Left lobe of liver (tissue), 2 donors: ENCODE data around the gene CRK. TPM values are rescaled to one million over a fixed set of nuclear protein-coding genes. Genes with fewer than 3 reads are reported as not detected.
"Not testable (repeated sequence)": the region's sequence is repeated elsewhere in the genome, so short reads cannot be mapped to it uniquely, and the experiment has no call there.

Experiments used
- ATAC-seq: fragments of 200-7000 bp; cut with Tn5 transposase; one replicate; pipeline ENCODE4 v1.9.1; 2020; ENCODE audit warnings: mild to moderate bottlenecking, moderate library complexity
- DNase-seq: peaks from one replicate; pipeline ENCODE4 v3.0.0-alpha.2; 2020; ENCODE audit warnings: low spot score
- total RNA-seq: library from RNA; stranded (reverse); gene quantifications from one replicate; pipeline ENCODE4 v1.2.1, GENCODE V29; 2021
- donor health status: DM: no; HTN: no; CAD: no; lungs with moderate emphysema.
- donor health status: DM: no; HTN: yes; CAD: no.

The CRK gene
- total RNA-seq, 1 donor from 2014 or later: 33.7 TPM

DNA sequence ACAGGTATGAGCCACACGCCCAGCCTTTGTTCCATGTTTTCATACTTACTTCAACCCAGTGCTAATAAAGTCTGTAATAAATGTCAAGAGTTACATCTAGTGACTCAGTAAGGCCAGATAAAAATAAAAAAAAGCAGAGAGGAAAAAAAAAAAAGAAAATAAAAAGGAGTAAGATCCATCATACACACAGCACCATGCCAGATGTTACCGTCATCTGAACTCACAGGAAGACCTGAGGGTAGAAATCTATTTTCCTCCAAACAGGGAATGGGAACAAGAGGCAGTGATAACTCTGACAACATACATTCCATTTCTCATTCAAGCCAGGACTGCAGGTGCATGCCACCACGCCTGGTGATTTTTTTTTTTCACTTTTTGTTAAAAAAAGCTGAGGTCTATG is 20.7 kb downstream of the CRK start:
- DNase-seq: no peak
- ATAC-seq: no peak

DNA sequence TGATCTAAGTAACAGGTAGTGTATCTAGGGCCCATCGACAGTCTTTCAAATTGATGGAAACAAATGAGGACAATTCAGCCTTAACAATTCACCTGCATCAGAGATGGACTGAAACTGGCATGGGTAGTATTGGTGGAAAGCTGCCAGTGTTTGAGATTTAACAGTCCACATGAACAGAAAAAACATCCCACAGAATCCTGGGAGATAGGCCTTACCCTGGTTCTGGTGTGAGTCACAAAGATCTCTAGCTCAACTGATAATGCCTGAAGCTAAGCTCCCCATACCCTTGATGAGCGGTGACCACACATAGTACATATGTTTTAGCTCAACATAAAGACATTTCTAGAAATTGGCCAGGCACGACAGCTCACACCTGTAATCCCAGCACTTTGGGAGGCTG is 21.9 kb downstream of the CRK start:
- ATAC-seq: peak; percentile 50

DNA sequence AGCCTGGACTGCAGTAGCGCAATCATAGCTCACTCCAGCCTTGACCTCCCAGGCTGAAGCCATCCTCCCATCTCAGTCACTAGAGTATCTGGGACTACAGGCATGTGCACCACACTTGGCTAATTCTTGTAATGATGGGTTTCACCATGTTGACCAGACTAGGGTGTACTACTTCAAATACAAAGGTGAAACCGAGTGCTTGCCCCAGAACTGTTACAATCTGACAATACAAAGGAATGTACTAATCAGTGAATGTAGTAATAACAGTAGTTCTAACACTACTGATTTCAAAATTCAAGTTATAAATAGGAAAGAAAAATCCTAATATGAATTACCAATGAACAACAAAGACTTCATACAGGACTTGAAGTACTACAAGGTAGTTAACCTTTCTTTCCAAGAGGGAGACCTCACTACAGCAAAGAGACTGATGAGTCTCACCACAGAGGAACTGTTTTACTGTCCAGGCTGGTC is 24.4 kb downstream of the CRK start:
- DNase-seq (no peak), ATAC-seq (no peak)

More for the DNA sequence above, 21.9 kb downstream of the CRK start:
- DNase-seq: no peak

DNA sequence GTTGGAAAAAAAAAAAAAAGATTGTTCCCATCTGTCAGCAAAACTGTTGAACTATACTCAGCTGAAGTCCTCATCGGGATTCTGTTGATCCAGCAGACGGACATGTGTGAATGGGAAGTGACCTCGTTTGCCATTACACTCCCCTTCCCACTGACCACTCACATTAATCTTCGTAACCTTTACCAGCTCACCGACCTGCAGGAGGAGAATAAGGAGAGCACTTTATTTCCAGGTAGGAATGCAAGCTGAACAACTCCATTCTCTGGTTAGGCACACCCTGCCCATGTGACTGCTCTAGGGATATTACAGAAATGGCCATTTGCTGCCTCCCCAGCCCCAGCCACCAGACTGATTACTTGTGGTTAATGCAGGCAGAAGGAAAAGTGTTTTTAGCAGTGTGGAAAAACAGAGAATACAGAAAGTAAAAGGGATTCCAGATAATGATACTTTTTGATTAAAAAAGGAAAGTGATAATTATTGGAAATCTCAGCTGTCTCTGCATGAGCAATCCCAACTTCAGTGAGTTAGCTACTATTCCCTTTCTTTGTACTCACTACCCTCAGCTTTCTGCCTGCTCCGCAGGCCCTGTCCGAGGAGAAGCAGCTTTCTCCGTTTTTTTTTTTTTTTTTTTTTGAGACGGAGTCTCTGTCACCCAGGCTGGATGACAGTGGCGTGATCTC is 32.4 kb downstream of the CRK start:
- no peak for DNase-seq
- peak; percentile 12 for ATAC-seq

DNA sequence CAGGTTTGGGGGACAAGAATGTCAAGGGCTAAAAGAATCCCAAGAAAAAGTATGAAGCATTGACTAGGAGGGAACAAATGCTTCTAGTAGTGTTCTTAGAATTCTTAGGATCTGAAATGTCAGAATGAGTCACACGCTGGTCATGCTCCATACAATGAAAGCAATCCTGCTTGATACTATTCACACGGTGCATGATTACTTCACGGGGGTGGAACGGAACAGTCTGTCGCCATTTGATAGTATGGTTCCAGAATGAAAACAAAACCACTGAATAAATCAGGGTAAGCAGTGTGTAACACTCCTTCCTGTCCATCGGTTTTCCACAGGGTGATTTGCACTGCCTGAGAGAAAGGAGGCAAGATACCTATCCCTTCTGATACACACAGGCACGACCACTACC is 33.1 kb downstream of the CRK start:
- DNase-seq: no peak
- no peak for ATAC-seq

DNA sequence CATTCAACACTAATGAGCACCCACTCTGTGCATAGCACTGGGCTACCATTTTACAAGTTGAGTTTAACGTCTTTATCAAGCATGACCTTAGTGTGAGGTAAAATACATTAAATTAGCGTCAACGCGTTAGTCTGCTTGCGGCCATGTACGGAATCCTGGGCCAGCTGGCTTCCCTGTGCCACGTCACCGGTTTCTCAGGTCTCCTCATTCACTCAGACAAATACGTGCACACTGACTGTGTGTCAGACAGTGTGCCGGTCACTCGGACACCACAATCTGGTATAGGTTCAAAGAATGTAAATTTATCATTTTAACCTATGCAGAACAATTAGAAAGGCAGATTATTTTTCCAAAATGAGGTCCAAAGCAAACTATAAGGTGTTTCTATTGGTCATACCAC is 34.6 kb downstream of the CRK start:
- ATAC-seq (no peak), DNase-seq (no peak)

DNA sequence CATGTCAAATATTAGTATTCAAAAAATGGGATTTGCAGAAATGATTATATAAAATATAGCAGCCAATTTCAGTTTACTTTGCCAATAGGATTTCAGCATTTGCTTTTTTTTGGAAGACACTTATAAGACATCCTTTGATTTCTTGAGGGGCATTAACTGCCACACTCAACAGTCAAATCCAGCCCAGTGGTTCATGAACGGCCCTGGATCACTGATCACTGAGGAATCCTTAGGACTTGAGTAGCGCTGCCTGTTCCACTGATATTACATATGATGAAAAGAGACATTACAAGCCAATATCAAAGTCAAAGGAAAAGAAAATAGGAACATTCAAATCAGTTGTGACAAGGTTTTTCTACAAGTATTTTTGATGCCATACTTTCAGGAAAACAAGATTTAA is 35.1 kb downstream of the CRK start:
- ATAC-seq: no peak
- DNase-seq: no peak

DNA sequence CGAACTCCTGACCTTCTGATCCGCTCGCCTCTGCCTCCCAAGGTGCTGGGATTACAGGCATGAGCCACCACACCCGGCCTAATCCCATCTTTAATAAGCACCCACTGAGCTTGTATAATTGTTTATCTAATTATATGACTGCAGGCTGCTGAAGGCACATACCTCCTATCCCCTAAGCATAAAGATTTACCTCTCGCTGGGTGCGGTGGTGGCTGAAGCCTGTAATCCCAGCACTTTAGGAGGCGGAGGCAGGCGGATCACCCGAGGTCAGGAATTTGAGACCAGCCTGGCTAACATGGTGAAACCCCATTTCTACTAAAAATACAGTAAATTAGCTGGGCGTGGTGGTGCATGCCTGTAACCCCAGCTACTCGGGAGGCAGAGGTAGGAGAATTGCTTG is 35.9 kb downstream of the CRK start:
- no peak for DNase-seq
- no peak for ATAC-seq

DNA sequence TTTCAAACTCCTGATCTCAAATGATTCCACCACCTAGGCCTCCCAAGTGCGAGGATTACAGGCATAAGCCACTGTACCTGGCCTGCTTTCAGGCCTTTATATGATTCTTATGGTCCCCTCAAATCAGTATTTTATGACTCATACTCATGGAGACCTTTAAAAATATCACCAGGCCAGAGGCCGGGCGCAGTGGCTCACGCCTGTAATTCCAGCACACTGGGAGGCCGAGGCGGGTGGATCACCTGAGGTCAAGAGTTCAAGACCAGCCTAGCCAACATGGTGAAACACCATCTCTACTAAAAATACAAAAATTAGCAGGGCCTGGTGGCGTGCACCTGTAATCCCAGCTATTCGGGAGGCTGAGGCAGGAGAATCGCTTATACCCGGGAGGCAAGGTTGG is 37.6 kb downstream of the CRK start:
- DNase-seq, ATAC-seq: not testable (repeated sequence)

DNA sequence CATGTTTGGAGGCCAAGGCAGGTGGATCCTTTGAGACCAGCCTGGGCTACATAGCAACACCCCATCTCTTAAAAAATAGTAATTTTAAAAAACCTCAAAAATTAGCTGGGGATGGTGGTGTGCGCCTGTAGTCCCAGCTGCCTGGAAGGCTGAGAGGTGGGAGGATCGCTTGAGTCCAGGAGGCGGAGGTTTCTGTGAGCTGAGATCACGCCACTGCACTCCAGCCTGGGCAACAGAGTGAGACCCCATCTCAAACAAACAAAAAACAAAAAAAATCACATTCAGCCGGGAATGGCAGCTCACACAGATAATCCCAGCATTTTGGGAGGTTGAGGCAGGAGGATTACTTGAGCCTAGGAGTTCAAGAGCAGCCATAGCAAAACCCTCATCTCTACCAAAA is 39.6 kb downstream of the CRK start:
- DNase-seq (no peak), ATAC-seq (no peak)

DNA sequence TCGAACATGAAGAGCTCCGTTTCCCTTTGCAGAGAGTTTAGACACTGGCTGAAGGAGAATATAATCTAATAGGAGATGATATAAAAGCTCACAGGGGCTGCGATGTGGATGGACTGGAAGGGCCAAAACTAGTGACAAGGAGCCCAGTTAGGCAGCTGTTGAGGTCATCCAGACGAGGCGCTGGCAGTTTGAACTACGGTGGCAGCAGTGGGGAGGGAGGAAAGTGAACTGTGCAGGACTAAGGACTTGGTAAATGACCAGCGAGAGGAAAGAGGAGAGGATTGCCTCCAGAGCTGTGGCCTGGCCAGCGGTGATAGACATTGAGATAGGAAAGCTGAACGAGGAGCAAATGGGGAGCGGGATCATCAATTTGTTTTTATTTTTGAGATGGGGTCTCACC is 41.4 kb downstream of the CRK start:
- DNase-seq: no peak
- no peak for ATAC-seq

DNA sequence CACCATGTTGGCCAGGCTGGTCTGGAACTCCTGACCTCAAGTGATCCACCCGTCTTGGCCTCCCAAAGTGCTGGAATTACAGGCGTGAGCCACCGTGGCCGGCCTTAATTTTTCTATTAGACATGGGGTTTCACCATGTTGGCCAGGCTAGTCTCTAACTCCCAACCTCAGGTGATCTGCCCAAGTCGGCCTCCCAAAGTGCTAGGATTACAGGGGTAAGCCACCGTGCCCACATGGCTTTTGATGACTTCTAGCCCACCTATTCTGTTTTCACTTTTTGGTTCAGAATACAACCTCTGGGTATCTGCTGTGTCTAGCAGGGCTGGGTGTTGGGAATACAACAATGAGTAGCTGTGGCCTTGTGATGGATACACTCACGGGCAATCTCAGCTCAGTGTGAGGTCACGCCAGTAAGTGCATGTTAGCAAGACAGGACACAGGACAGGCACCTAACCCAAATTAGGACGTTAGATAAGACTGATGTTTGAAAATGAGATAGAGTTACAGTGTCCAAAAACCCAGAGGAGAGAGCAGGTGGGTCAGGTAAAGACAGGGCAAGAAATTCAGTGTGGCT is 41.9 kb downstream of the CRK start:
- no peak for ATAC-seq
- DNase-seq: no peak

DNA sequence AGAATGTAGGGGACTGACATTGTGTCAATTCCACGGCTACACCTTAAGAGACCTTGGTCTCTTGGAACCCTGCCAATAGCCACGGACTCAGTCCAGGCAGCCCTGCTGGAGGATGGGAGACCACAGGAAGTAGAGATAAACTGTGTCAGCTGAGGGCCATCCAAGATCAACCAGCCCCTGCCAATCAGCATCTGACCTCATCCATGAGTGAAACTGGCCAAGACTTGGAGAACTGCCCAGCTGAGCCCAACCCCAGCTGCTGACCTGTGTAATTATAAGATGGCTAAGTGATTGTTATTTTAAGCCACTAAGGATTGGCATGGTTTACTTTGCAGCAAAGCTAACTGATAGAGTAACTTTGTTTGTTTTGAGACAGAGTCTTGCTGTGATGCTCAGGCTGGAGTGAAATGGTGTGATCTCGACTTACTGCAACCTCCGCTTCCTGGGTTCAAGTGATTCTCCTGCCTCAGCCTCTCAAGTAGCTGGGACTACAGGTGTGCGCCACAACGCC is 42.7 kb downstream of the CRK start:
- ATAC-seq (peak; percentile 92), DNase-seq (peak; percentile 95)

DNA sequence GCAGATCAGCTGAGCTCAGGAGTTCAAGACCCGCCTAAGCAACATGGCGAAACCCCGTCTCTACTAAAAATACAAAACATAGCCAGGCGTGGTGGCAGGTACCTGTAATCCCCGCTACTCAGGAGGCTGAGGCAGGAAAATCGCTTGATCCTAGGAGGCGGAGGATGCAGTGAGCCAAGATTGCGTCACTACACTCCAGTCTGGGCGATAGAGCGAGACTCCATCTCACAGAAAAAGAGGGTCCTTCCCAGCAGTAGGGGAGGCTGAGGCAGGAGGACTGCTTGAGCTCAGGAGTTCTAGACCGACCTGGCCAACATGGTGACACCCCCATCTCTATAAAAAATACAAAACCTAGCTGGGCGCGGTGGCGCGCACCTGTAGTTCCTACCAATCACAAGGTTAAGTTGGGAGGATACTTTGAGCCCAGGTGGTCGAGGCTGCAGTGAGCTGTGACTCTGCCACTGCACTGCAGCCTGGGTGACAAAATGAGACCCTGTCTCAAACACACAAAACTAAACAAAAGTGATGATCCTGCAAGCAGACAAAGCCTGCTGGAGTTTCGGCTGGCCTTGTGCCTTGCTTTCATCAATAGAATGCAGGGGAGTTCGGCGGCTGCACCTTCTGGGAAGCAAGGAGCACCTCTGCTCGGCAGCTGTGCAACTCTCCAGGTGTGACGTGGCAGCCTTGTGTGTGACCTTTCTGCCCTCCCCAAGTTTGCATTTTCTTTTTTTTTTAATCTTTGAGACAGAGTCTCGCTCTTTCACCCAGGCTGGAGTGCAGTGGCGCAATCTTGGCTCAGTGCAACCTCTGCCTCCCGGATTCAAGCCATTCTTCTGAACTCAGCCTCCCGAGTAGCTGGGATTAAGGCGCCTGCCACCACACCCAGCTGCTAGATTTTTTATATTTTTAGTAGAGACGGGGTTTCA is 43.6 kb downstream of the CRK start:
- peak; percentile 69 for ATAC-seq

DNA sequence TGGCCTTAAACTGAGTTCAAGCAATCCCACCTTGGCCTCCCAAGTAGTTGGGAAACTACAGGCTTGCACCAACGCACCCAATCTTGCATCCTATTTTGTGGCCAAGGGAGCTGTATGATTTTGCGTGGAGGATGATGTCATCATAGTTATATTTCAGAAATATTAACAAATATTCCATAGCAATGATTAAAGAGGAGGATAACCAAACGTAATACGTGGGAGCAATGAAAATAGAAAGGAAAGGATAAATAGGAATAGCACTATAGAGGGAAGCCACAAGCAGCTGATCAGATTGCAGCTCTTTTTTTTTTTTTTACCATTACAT is 53.8 kb downstream of the CRK start:
- DNase-seq (no peak), ATAC-seq (no peak)

More for the DNA sequence above, 43.6 kb downstream of the CRK start:
- peak; percentile 73 for DNase-seq

DNA sequence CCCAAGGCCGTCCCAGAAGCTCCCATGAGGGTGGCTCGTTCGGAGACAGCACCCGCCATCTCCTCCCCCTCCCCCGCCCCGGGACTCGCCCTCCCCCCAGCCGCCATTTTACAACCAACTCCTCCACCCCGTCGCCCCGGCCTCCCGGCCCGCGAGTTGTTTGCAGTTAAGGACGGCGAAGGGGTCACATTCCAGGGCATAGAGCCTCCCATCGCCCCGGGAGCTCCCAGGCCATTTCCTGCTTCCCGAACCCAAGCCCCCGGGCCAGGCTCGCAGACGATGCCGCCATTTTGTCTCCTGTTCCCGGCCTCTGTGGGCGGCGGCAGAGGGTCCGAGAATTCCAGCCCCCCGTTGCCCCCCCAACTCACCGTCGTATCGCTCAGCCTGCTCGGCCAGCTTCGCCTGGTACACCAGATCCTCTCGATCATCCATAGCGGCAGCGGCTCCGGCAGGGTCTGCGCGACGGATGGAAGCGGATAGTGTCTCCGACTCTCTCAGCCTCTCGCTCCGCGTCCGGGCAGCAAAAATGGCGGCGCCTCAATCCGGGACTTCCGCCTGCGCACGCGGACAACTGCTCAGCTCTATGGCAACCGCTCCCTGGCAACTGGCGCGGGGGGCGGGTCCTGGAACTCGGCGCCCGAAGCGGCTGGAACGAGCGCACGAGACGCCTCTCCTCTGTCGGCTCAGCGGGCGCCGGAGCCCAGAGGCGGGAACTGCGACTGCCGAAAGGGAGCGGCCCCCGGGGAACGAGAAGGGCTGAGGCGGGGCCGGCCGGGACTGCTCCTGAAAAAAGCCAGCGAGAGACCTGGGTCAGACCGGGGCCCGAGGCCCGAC is 56.1 kb downstream of the CRK start, which contains the start of gene YWHAE:
Gene YWHAE, minus strand, starts transcription at position 544 of the 834 bp plus-strand sequence. Its CDS starts 112 bp downstream, at position 432.
- peak; percentile 99 for DNase-seq
- ATAC-seq: peak; percentile 96

DNA sequence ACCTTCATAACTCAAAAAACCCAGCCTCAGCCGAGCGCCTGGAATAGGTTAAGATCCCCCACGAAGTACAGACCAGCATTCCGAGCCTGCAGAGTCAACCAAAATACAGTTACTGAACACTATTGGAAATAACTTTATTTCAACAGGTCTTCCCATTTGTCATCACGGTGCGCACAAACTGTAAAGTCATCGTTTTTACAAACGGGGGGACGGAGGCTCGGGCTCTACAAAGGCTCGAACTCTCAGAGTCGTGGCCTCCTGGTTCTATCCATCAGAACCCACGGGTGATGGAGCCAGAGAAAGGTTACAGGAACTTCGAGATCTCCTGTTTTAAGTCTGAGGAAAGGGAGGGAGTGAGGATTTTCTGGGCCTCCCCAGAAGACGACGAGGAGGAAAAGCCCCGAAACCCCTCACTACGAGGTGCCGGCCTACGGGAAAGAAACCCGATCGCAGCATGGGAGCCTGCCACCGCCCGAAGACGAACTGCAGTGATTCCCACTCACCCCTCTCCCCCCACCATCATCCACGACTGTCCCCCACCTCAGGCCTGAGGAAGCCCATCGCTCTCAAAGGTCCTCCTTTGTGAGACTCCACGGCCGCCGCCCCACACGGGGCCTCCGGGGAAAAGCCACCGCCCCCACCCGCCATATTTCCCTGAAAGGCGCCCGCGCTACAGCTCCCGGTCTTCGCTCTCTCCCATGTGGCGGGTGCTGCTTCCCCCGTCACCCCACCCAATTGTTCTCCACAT is 56.9 kb downstream of the CRK start:
- ATAC-seq (peak; percentile 41), DNase-seq (no peak)

DNA sequence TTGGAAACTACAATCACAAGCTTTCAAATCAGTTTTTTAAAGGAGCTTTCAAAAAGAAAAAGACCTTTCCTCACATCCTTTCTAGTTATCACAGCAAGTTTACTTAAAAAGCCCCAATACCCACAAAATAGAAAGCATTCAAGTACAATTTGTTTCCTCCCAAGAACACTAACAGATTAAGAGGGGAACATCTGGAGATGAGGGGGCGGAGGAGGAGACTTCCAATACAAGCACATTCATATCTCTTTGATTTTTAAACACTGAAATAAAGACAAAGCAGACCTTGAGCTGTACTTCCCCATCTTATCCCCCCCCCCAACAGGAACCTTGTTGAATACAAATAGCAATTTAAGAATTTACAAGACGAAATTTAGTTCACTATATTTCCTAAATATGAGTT is 58.0 kb downstream of the CRK start:
- DNase-seq: no peak
- no peak for ATAC-seq

DNA sequence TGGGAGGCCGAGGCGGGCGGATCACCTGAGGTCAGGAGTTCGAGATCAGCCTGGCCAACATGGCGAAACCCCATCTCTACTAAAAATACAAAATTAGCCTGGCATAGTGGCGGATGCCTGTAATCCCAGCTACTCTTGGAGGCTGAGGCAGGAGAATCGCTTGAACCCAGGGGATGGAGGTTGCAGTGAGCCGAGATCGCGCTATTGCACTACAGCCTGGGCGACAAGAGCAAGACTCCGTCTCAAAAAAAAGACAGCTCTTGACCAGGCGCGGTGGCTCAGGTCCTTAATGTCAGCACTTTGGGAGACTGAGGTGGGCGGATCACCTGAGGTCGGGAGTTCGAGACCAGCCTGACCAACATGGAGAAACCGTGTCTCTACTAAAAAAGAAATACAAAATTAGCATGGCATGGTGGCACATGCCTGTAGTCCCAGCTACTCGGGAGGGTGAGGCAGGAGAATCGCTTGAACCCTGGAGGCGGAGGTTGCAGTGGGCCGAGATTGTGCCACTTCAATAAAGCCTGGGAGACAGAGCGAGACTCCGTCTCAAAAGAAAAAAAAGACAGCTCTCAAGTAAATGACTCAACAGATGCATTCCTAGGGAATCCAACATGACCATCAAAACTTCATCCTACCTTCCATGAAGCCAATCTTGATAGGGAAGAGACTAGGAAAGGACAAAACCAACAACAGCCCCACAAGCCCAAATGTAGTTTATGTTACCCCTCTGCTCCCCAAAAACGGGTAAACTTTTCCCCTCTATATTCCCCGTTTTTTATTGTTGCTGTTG is 60.0 kb downstream of the CRK start:
- not testable (repeated sequence) for ATAC-seq, DNase-seq
